Testis (tissue), 2 donors: ENCODE data around the gene NCS1.

ENCODE experiments used
- CTCF ChIP-seq, 3 experiments: fragments of 450-650 bp in 2 of 3; fragments of 200-600 bp in 1 of 3; sonication (generic) in 1 of 3; IDR thresholded peaks; one replicate each; pipeline ENCODE4 v1.5.1; 2016 to 2019; ENCODE audit warnings: antibody characterized with exemption in 3 of 3, mild to moderate bottlenecking in 2 of 3, moderate library complexity in 1 of 3
- POLR2A ChIP-seq: fragments of 450-650 bp; IDR thresholded peaks from one replicate; pipeline ENCODE4 v1.6.1; 2017; ENCODE audit warnings: antibody characterized with exemption, mild to moderate bottlenecking, moderate library complexity

GRCh38 chr9:130142056-130142455 is 30.1 kb upstream of the NCS1 start:
- TF ChIP-seq CTCF (IDR thresholded peaks at IDR 0.05) (no peak), POLR2A (no peak)
